Fibroblast of skin of left quadriceps (primary cell): ENCODE measurements around the gene HOXB2.

Source experiments
- DNase-seq, 2 experiments: peaks; one replicate each; pipeline ENCODE4 v3.0.0-alpha.2; 2013; ENCODE audit warnings: low read depth in 2 of 2

HOXB2 gene

GRCh38 chr17:48552466-48553189 lies 7.7 kb upstream of the HOXB2 start:
- no peak for DNase-seq

GRCh38 chr17:48551596-48552465 lies 6.9 kb upstream of the HOXB2 start:
- DNase-seq, result no peak

GRCh38 chr17:48551214-48551555 lies 6.3 kb upstream of the HOXB2 start:
- DNase-seq, result no peak

- DNase-seq, result no peak
These were observed 5.7 kb upstream of the HOXB2 start for GRCh38 chr17:48550502-48551213.

GRCh38 chr17:48549914-48550501 lies 5.1 kb upstream of the HOXB2 start:
- DNase-seq, result no peak

- DNase-seq, result no peak
These were observed 4.3 kb upstream of the HOXB2 start for GRCh38 chr17:48549281-48549630.

GRCh38 chr17:48548523-48549280 lies 3.8 kb upstream of the HOXB2 start:
- no peak for DNase-seq

- DNase-seq, result no peak
These were observed 3.1 kb upstream of the HOXB2 start for GRCh38 chr17:48547808-48548522.

GRCh38 chr17:48546924-48547807 lies 2.3 kb upstream of the HOXB2 start:
- peak; percentile 72 to 80 for DNase-seq

- DNase-seq, result no peak
These were observed 1.4 kb upstream of the HOXB2 start for GRCh38 chr17:48546137-48546923.

GRCh38 chr17:48545539-48545938 lies 630 bp upstream of the HOXB2 start:
- no peak for DNase-seq

GRCh38 chr17:48544349-48545021 lies 424 bp downstream of the HOXB2 start:
- DNase-seq, result peak; percentile 89 to 91

- DNase-seq, result no peak
These were observed 1.0 kb downstream of the HOXB2 start for GRCh38 chr17:48543854-48544348.

- no peak for DNase-seq
These were observed 1.6 kb downstream of the HOXB2 start for GRCh38 chr17:48543107-48543853.

- DNase-seq, result no peak
These were observed 2.2 kb downstream of the HOXB2 start for GRCh38 chr17:48542698-48543106.

- DNase-seq, result no peak
These were observed 2.7 kb downstream of the HOXB2 start for GRCh38 chr17:48542114-48542656.

- no peak for DNase-seq
These were observed 3.3 kb downstream of the HOXB2 start for GRCh38 chr17:48541577-48542113.
